Colonic mucosa (tissue), 4 donors: ENCODE results near the gene MAU2. TPM values are rescaled to one million over a fixed set of nuclear protein-coding genes. Genes with fewer than 3 reads are reported as not detected.
"Not testable (repeated sequence)": the region's sequence is repeated elsewhere in the genome, so short reads cannot be mapped to it uniquely, and the experiment has no call there.

Experiments used
- DNase-seq: peaks from one replicate; pipeline ENCODE4 v3.0.0-alpha.2; 2020
- H3K27ac ChIP-seq: fragments of 200-600 bp; one replicate; pipeline ENCODE4 v1.8.0; 2021
- H3K27me3 ChIP-seq: fragments of 200-600 bp; one replicate; pipeline ENCODE4 v1.8.0; 2021
- H3K36me3 ChIP-seq: fragments of 200-600 bp; one replicate; pipeline ENCODE4 v1.8.0; 2021
- H3K4me1 ChIP-seq: fragments of 200-600 bp; one replicate; pipeline ENCODE4 v1.8.0; 2021; ENCODE audit warnings: mild to moderate bottlenecking
- H3K4me3 ChIP-seq: fragments of 200-600 bp; one replicate; pipeline ENCODE4 v1.8.0; 2021
- H3K9ac ChIP-seq, 2 donors: one replicate each; pipeline ENCODE4 v1.7.0; 2013; ENCODE audit warnings: control low read depth in 2 of 2, low read depth in 2 of 2, low read length in 2 of 2
- H3K9me3 ChIP-seq: fragments of 200-600 bp; one replicate; pipeline ENCODE4 v1.8.0; 2021
- CTCF ChIP-seq: fragments of 200-600 bp; IDR thresholded peaks from one replicate; pipeline ENCODE4 v1.8.0; 2022; ENCODE audit warnings: antibody characterized with exemption, mild to moderate bottlenecking
- intact Hi-C: fragments of 100-400 bp; cut with DNase I; formaldehyde crosslinking; loops from one replicate; pipeline ENCODE4 v1.14.1; 2022
- total RNA-seq, 2 donors: library from RNA; stranded (reverse); fragmentation: NEBNext Ultra II Directional in 1 of 2; extraction: Animal tissue kit (Norgen Biotek cat#: 25700) in 1 of 2; gene quantifications; one replicate each; pipeline ENCODE4 v1.2.1, GENCODE V29; 2021
- donor health status: healthy.
- donor health status: DM: no; HTN: no; CAD: no.
- donor health status: DM: no; HTN: no; CAD: no.

Gene MAU2
- total RNA-seq, 2 donors from 2014 or later = 33.5 to 56.7 TPM

GRCh38 chr19:19372656-19373416, 52.2 kb downstream of the MAU2 start:
- H3K27me3 ChIP-seq = no peaks in the 10 kb centered on the region
- TF ChIP-seq CTCF = no peak
- peak overlapping the region; percentile 43 to 48 for H3K9ac ChIP-seq
- peak overlapping the region; percentile 83 for H3K27ac ChIP-seq
- H3K4me1 ChIP-seq = peaks cover 13% of the 10 kb centered on the region
- no peaks in the 10 kb centered on the region for H3K9me3 ChIP-seq
- no peak overlapping the region for H3K4me3 ChIP-seq
- peak; percentile 89 for DNase-seq
- intact Hi-C loops = no loop called here
- H3K36me3 ChIP-seq = no peaks in the 10 kb centered on the region

GRCh38 chr19:19379527-19379926, 58.9 kb downstream of the MAU2 start:
- Histone ChIP-seq H3K4me1 (peaks cover 19% of the 10 kb centered on the region), H3K36me3 (no peaks in the 10 kb centered on the region), H3K4me3 (no peak overlapping the region), H3K27ac (no peak overlapping the region), H3K27me3 (no peaks in the 10 kb centered on the region), H3K9me3 (no peaks in the 10 kb centered on the region), H3K9ac (peak overlapping the region in 1 of 2 donors; percentile 40)
- intact Hi-C loops = no loop called here
- TF ChIP-seq CTCF = no peak
- DNase-seq = no peak

GRCh38 chr19:19380316-19380715, 59.7 kb downstream of the MAU2 start:
- H3K27me3 ChIP-seq, H3K4me3 ChIP-seq, intact Hi-C loops, H3K9ac ChIP-seq, DNase-seq, H3K36me3 ChIP-seq, H3K9me3 ChIP-seq: not testable (repeated sequence)
- peaks cover 22% of the 10 kb centered on the region for H3K4me1 ChIP-seq
- peak overlapping the region; percentile 84 for H3K27ac ChIP-seq

- no peaks in the 10 kb centered on the region for H3K36me3 ChIP-seq
- peak overlapping the region; percentile 84 for H3K27ac ChIP-seq
- H3K4me3 ChIP-seq = no peak overlapping the region
- H3K4me1 ChIP-seq = peaks cover 22% of the 10 kb centered on the region
- H3K9ac ChIP-seq = peak overlapping the region in 1 of 2 donors; percentile 46
- no peak for TF ChIP-seq CTCF
- no peaks in the 10 kb centered on the region for H3K9me3 ChIP-seq
- peak; percentile 69 for DNase-seq
- intact Hi-C loops = no loop called here
- no peaks in the 10 kb centered on the region for H3K27me3 ChIP-seq
Observed at GRCh38 chr19:19381007-19381926, 60.6 kb downstream of the MAU2 start.

- Histone ChIP-seq H3K9ac (no peak overlapping the region), H3K4me3 (no peak overlapping the region), H3K4me1 (peaks cover 23% of the 10 kb centered on the region), H3K36me3 (no peaks in the 10 kb centered on the region), H3K27me3 (no peaks in the 10 kb centered on the region), H3K27ac (peak overlapping the region; percentile 84), H3K9me3 (no peaks in the 10 kb centered on the region)
- DNase-seq = peak; percentile 72
- intact Hi-C loops = no loop called here
- no peak for TF ChIP-seq CTCF
Observed at GRCh38 chr19:19382118-19382517, 61.5 kb downstream of the MAU2 start.
